GM11168 (cell line): Measurements from ENCODE around the gene MIS18A.

ENCODE experiments used
- in situ Hi-C: fragments of 300-500 bp; cut with MboI; formaldehyde crosslinking; loops from one replicate; pipeline ENCODE4 v1.12.0; 2022; ENCODE audit warnings: low sequenced_read_pairs; ENCODE audit not compliant: unreplicated experiment

MIS18A gene

GRCh38 chr21:32257962-32258785, 20.7 kb downstream of the MIS18A start:
- in situ Hi-C loops = loop anchor here (10.0 kb wide), 1 partner anchor 393 kb away; no protein-coding TSS in a partner anchor

- in situ Hi-C loops = loop anchor here (10.0 kb wide), 1 partner anchor 392 kb away; no protein-coding TSS in a partner anchor
Observed at GRCh38 chr21:32256873-32257620, 21.8 kb downstream of the MIS18A start.

- in situ Hi-C loops = loop anchor here (10.0 kb wide), 1 partner anchor 391 kb away; no protein-coding TSS in a partner anchor
Observed at GRCh38 chr21:32256251-32256650, 22.6 kb downstream of the MIS18A start.

- in situ Hi-C loops = loop anchor here (10.0 kb wide), 1 partner anchor 388 kb away; no protein-coding TSS in a partner anchor
Observed at GRCh38 chr21:32253215-32253641, 25.6 kb downstream of the MIS18A start.

GRCh38 chr21:32252136-32252535, 26.7 kb downstream of the MIS18A start:
- in situ Hi-C loops = loop anchor here (10.0 kb wide), 1 partner anchor 387 kb away; no protein-coding TSS in a partner anchor

- in situ Hi-C loops = loop anchor here (10.0 kb wide), 2 partner anchors 125 to 385 kb away; no protein-coding TSS in a partner anchor
Observed at GRCh38 chr21:32249511-32250280, 29.2 kb downstream of the MIS18A start.

- in situ Hi-C loops = loop anchor here (10.0 kb wide), 1 partner anchor 124 kb away; no protein-coding TSS in a partner anchor
Observed at GRCh38 chr21:32248571-32249461, 30.0 kb downstream of the MIS18A start.

- in situ Hi-C loops = loop anchor here (10.0 kb wide), 1 partner anchor 122 kb away; no protein-coding TSS in a partner anchor
Observed at GRCh38 chr21:32246571-32247140, 32.2 kb downstream of the MIS18A start.

- in situ Hi-C loops = loop anchor here (10.0 kb wide), 1 partner anchor 121 kb away; no protein-coding TSS in a partner anchor
Observed at GRCh38 chr21:32245971-32246370, 32.9 kb downstream of the MIS18A start.

- in situ Hi-C loops = loop anchor here (10.0 kb wide), 1 partner anchor 116 kb away; no protein-coding TSS in a partner anchor
Observed at GRCh38 chr21:32240851-32241687, 37.8 kb downstream of the MIS18A start.

- in situ Hi-C loops = no loop called here
Observed at GRCh38 chr21:32239551-32239950, 39.3 kb downstream of the MIS18A start.

GRCh38 chr21:32238063-32238462, 40.8 kb downstream of the MIS18A start:
- in situ Hi-C loops = no loop called here

- in situ Hi-C loops = no loop called here
Observed at GRCh38 chr21:32237021-32237420, 41.8 kb downstream of the MIS18A start.

GRCh38 chr21:32233722-32234301, 45.0 kb downstream of the MIS18A start:
- in situ Hi-C loops = no loop called here

GRCh38 chr21:32233055-32233546, 45.7 kb downstream of the MIS18A start:
- in situ Hi-C loops = no loop called here

GRCh38 chr21:32226444-32226843, 52.4 kb downstream of the MIS18A start:
- in situ Hi-C loops = no loop called here
